Transverse colon (tissue), 3 donors: ENCODE measurements around the gene TNS3.

ENCODE experiments used
- CTCF ChIP-seq, 5 experiments: fragments of 200-600 bp in 3 of 5; fragments of 450-650 bp in 2 of 5; sonication (generic) in 3 of 5; IDR thresholded peaks; 1 replicate in 2 of 5; 2 replicates in 3 of 5; pipeline ENCODE4 v1.5.1; 2016 to 2017; ENCODE audit warnings: antibody characterized with exemption in 5 of 5, inconsistent platforms in 3 of 5, mild to moderate bottlenecking in 2 of 5, moderate library complexity in 1 of 5
- EP300 ChIP-seq: sonication (generic); formaldehyde crosslinking; IDR thresholded peaks from one replicate; pipeline ENCODE4 v1.6.1; 2017; ENCODE audit warnings: antibody characterized with exemption, low read depth
- POLR2A ChIP-seq: fragments of 450-650 bp; IDR thresholded peaks from one replicate; pipeline ENCODE4 v1.6.1; 2016; ENCODE audit warnings: antibody characterized with exemption, mild to moderate bottlenecking, moderate library complexity

- TF ChIP-seq CTCF (IDR thresholded peaks at IDR 0.05) (no peak), POLR2A (no peak), EP300 (no peak)
Observed at GRCh38 chr7:47550788-47551470, 31.0 kb downstream of the TNS3 start.
